Activated CD4-positive, CD25-positive, alpha-beta regulatory T cell treated with anti-CD3 and anti-CD28 coated beads, Interleukin-2, amount 50 U/mL, for 24 hours (primary cell): ENCODE results near the gene COL19A1.

Experiments
- ATAC-seq, 2 donors: fragments of 150-1000 bp; cut with Tn5 transposase; one replicate each; pipeline ENCODE4 v1.10.0; 2021; ENCODE audit warnings: mild to moderate bottlenecking in 1 of 2, moderate library complexity in 1 of 2

The COL19A1 gene

DNA sequence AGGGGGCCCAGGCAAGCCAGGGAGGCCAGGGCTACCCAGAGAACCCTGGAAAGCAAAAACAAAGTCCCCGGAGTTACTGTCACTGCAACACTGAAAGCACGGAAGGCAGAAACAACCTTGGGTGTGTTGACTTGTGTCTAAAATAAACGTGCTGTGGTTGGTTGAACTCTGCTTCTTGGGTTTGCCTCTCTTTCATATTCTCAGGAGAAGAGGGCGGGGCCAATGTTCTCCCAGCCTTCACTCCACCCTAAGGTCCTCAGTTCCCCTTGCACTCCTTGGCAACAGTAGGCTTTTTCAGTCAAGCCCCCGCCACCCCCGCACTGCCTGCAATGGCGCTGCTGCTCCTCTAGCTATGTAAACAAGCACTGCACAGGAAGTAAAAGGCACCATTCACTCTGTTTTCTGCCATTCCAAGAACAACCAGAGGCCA, 375.6 kb downstream of the COL19A1 start:
- no peak for ATAC-seq

DNA sequence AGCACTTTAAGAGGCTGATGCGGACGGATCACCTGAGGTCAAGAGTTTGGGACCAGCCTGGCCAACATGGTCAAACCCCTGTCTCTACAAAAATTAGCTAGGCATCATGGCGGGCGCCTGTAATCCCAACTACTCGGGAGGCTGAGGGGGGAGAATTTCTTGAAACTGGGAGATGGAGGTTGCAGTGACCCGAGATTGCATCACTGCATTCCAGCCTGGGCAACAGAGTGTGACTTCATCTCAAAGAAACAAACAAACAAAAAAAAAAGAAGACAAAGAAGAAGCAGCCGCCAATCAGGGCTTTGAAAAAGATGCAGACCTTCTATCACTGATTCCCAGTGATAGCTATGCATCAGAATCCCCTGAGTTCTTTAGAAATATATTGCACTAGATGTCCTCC, 379.8 kb downstream of the COL19A1 start:
- no peak for ATAC-seq

DNA sequence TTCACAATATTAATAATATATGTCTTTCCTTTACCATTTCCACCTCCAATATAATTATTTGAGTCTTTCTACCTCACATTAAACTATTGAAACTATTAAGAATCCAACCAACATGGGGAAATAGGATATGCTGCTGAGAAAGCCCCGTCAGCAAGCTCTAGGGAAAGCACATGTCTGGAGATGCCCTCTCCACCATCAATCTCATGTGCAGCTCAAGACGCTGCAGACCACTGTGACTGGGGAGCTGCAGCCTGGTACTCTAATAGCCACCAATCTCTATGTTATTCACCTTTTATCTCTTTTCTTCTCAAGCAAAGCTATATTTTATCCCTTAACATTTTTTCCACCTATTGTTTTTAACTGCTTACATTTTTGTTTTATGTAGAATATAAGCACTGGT, 386.2 kb downstream of the COL19A1 start:
- ATAC-seq: no peak

DNA sequence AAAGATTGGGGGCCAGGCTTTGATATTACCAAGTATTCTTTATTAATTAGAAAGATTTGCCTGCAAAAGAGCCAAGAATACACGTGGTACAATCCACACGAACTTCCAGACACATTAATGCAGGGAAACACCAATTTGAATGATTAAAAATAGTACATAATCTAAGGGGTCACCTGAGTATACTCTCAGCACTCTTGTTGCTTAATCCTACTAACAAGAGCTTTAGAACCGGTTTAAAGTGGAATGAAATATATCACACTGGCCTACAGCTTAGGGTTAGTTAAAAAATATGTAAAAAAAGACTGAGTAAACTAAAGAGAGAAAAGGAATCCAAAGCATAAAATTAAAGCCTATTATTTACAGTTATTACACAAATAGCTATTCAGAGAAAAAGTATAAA, 387.6 kb downstream of the COL19A1 start:
- no peak for ATAC-seq

DNA sequence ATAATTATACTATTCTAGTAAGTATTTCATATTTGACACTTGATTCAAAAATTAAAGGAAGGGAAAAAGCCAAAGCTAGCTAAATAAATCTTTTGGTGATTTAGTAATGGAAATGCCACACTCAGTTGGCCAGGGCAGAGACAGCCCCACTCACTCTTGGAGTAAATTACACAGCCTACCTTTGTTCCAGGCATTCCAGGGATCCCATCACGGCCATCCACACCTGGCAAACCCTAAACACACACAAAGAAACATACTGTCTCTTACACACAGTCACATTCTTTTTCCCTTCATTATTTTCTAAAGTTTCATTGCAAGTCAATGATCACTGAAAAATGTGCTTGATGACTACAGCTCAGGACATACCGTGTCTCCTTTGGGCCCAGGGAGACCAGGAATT, 388.4 kb downstream of the COL19A1 start:
- ATAC-seq: no peak

- ATAC-seq: no peak
Observed at GRCh38 chr6:70257768-70258273, 391.5 kb downstream of the COL19A1 start.

DNA sequence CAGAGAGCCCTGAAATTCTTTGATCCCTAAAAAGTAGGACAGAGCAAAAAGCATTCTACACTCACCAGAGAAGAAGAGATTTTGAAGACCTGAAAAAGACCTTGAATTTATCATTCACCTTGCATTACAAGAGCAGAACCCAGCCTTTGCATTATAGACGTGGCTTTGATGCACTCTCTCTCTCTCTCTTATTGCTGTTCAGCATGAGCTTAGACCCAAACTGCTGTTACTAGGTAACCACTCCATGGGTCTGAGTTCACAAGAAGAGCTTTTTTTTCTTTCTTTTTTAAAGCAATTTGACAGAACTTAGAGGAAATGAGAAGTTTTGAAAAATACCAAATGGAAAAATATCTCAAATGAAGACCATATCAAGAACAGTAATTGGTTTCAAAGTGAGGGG, 392.1 kb downstream of the COL19A1 start:
- ATAC-seq: no peak
